Measurements from ENCODE around the gene HEPHL1.

Gene HEPHL1

DNA sequence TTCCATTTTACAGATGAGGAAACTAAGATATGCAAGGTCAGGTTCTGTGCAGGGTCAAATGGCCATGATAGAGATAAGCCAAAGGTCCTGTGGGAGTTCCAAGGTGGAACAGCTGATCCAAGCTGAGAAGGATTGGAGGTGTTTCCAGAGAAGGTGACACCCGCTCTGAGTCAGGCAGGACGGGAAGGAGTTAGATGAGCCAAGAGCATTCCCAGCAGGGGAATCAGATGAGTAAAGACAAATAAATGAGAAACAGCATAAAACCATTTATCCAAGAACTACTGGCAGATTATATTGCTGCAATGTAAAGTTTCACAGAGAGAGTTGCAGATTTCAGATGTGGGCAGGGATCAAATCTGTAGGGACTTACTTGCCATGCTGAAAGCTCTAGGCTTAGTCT is 18.9 kb upstream of the HEPHL1 start:
- ChIA-PET CTCF (no interaction called here), POLR2A (ENCODE audit: low non-redundant PET) (no interaction called here)
- TF ChIP-seq, protein P1, sequence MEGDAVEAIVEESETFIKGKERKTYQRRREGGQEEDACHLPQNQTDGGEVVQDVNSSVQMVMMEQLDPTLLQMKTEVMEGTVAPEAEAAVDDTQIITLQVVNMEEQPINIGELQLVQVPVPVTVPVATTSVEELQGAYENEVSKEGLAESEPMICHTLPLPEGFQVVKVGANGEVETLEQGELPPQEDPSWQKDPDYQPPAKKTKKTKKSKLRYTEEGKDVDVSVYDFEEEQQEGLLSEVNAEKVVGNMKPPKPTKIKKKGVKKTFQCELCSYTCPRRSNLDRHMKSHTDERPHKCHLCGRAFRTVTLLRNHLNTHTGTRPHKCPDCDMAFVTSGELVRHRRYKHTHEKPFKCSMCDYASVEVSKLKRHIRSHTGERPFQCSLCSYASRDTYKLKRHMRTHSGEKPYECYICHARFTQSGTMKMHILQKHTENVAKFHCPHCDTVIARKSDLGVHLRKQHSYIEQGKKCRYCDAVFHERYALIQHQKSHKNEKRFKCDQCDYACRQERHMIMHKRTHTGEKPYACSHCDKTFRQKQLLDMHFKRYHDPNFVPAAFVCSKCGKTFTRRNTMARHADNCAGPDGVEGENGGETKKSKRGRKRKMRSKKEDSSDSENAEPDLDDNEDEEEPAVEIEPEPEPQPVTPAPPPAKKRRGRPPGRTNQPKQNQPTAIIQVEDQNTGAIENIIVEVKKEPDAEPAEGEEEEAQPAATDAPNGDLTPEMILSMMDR (conservative IDR thresholded peaks at IDR 0.05; ENCODE audit: low read depth): no peak
- DNase-seq (ENCODE audit: low spot score): peak; percentile 26
- no peak overlapping the region for H3K27ac ChIP-seq

DNA sequence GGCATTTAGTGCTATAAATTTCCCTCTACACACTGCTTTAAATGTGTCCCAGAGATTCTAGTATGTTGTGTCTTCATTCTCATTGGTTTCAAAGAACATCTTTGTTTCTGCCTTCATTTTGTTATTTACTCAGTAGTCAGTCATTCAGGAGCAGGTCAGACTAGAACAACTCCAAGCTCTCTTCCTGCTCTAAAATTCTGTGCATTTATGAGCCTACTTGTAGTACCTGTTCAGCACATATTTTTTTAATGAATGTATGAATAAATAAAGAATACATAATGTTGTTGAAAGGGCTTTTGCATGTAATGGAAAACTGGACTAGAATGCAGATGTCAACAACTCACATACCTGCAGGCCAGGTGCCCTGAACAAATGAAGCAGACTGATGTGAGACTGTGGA is 13.7 kb upstream of the HEPHL1 start:
- ChIA-PET CTCF (no interaction called here), POLR2A (ENCODE audit: low non-redundant PET) (no interaction called here)
- DNase-seq (ENCODE audit: low spot score): no peak
- TF ChIP-seq, protein P1 (conservative IDR thresholded peaks at IDR 0.05; ENCODE audit: low read depth): no peak
- H3K27ac ChIP-seq: no peak overlapping the region

DNA sequence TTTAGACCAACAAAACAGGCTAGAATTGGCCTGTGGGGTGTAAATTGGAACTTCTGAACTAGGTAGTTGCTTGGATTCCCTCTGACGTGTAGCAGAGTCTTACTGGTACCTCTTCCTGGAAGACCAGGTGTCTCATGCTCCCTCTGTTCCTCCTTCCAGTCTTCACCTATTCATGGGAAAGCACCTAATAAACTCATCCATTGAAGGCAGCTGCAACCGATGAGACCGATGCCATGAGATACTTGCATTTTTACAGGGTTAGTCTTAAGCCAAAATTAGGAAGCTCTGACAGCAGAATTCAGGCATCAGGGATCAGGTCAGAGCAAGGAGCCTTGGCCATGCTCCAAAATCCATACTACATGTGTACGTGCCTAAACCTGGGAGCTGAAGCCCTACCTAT is 13.2 kb upstream of the HEPHL1 start:
- H3K27ac ChIP-seq: no peak overlapping the region
- DNase-seq (ENCODE audit: low spot score): no peak
- POLR2A ChIA-PET (ENCODE audit: low non-redundant PET): no interaction called here
- TF ChIP-seq, protein P1 (conservative IDR thresholded peaks at IDR 0.05; ENCODE audit: low read depth): no peak
- CTCF ChIA-PET: interaction anchor here (0.6 kb wide), 1 partner anchor 449 kb away, joined by 4 read pairs; no protein-coding TSS in a partner anchor

DNA sequence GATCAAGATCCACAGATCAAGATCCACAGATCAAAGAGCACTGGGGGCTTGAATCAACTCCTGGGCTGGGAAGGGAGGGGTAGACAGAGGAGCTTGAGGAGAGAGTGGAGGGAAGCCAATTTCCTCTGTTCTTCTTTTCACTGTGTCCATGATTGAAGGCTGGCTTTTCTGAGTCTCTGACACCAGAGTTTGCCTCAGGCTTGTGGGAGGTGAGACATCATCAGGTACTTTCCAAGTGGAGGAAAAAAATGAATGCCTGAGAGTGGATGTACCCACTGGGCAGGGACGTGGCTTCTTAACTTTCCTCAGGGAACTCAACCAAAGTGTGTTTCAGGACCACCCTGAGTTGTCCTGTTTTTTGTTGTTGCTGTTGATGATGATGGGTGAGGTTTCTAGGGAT is 11.0 kb upstream of the HEPHL1 start:
- POLR2A ChIA-PET (ENCODE audit: low non-redundant PET): no interaction called here
- no peak for DNase-seq (ENCODE audit: low spot score)
- CTCF ChIA-PET: no interaction called here

DNA sequence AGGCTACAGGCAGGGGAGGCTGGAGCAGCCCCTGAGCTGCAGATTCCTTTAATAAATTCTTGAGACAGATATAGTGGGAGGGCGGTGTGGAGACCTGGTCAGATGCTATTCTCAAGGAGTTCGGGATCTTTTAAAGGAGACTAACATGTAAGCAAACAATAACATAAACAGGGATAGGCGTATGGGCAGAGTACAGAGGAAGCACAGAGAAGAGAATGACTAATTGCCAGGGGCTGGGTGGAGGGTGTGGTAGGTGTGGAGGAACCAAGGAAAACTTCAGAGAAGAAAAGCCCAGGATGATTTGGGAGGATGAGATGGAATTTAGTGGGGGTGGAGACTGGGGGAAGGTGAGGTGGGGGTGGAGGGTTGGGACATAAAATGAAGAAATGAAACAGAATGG is 9.7 kb upstream of the HEPHL1 start:
- ChIA-PET CTCF (no interaction called here), POLR2A (ENCODE audit: low non-redundant PET) (no interaction called here)
- DNase-seq (ENCODE audit: low spot score): peak; percentile 38

More for the DNA sequence above, 11.0 kb upstream of the HEPHL1 start:
- H3K27ac ChIP-seq: no peak overlapping the region
- TF ChIP-seq, protein P1 (conservative IDR thresholded peaks at IDR 0.05; ENCODE audit: low read depth): no peak

DNA sequence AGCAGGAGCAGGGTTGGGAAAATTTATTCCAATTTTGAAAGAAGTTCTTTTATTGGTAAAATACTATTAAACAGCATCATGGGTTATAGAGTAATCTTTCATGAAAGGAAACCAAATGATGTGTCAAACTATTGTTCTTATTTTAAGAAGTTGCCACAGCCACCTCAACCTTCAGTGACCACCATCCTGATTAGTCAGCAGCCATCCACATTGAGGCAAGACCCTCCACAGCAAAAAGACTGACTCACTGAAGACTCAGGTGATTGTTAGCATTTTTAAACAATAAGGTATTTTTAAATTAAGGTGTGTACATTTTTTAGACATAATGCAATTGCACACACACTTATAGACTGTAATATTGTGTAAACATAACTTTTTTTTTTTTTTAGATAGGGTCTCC is 3.7 kb upstream of the HEPHL1 start:
- CTCF ChIA-PET: no interaction called here

More for the DNA sequence above, 9.7 kb upstream of the HEPHL1 start:
- no peak overlapping the region for H3K27ac ChIP-seq
- TF ChIP-seq, protein P1 (conservative IDR thresholded peaks at IDR 0.05; ENCODE audit: low read depth): no peak

More for the DNA sequence above, 3.7 kb upstream of the HEPHL1 start:
- POLR2A ChIA-PET (ENCODE audit: low non-redundant PET): no interaction called here
- DNase-seq (ENCODE audit: low spot score): no peak
- TF ChIP-seq, protein P1 (conservative IDR thresholded peaks at IDR 0.05; ENCODE audit: low read depth): no peak
- no peak overlapping the region for H3K27ac ChIP-seq
